GM23248 (cell line): ENCODE results near the gene HSBP1L1.

ENCODE experiments used
- EZH2 ChIP-seq: fragments of 200-600 bp; sonication (generic); IDR thresholded peaks from 2 replicates; pipeline ENCODE4 v1.6.1; 2018; ENCODE audit warnings: antibody characterized with exemption, mild to moderate bottlenecking; ENCODE audit not compliant: insufficient read depth, poor library complexity, severe bottlenecking
- EZH2phosphoT487 ChIP-seq: fragments of 200-600 bp; sonication (generic); IDR thresholded peaks from 2 replicates; pipeline ENCODE4 v1.6.1; 2018; ENCODE audit warnings: antibody characterized with exemption, moderate library complexity, mild to moderate bottlenecking, low read depth; ENCODE audit not compliant: insufficient read depth

- TF ChIP-seq EZH2 (no peak), EZH2phosphoT487 (no peak)
These were observed 10.6 kb downstream of the HSBP1L1 start for GRCh38 chr18:79975043-79975442.
